ENCODE measurements around the gene TMOD3.

The TMOD3 gene

DNA sequence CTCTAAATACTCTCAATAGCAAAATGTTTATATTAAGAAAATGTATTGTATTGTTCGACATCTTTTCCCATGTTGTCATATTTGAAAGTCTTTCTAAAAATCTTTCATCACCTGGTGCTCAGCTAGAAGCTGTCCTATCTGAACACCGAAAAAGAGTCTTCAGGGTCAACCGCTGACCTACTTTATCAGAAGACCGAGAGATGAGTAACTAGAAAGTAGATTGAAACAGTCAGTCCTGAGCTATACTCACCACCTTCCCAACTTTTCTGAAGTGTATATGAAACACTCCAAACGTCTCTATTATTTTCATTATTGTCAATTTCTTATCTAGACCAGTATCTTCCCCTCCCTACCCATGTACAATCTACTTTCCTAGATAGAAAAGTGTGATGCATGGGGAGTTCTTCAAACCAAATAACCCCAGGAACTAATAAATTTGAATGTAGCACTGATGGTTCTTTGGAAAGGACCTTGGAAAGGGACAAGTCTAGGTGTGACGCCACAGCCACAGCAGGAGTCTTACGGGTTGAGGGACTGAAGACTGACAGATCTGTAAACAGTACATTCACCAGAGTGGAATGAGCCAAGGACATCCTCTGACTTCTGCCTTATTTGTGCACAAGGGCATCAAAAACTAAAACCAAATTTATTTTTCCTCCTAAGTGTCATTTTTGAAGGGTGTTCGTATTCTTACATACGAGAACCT is 58.6 kb downstream of the TMOD3 start:
- ChIA-PET CTCF (interaction anchor here (0.8 to 1.6 kb wide), 3 partner anchors 11 to 86 kb away, joined by 3 to 5 read pairs (median 4); no protein-coding TSS in a partner anchor), POLR2A (interaction anchor here (0.7 kb wide), 1 partner anchor 68 kb away, joined by 3 read pairs; no protein-coding TSS in a partner anchor)
- DNase-seq (ENCODE audit: extremely low spot score), result no peak
- TF ChIP-seq HDGF (IDR thresholded peaks at IDR 0.05; ENCODE audit: borderline replicate concordance), result no peak

DNA sequence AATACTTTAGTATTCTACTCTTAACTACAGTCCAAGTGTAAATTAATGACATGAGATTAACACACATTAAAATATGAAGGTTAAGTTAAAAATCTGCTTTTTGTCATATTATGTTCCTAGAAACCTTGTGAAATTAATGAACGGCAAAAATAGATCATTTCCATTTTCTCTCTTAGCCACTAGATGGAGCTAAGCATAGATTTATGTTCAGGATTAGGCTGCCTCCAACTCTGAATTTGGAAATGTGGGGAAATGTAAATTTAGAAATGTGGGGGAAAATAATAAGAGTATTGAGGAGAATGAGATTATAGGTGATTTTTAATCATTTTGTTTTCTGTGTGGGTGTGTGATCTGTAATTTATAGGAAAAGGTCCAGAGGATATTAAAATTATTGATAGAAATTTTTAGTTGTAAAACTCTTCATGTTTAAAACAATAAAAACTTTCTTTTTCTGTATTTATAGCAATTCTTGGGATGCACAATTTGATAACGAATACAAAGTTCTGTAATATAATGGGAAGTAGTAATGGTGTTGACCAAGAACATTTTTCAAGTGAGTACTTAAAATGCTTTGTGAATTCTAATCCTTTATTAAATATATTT is 59.2 kb downstream of the TMOD3 start:
- TF ChIP-seq SUZ12 (IDR thresholded peaks at IDR 0.05) (no peak), SP1 (IDR thresholded peaks at IDR 0.05) (no peak), HDGF (IDR thresholded peaks at IDR 0.05; ENCODE audit: borderline replicate concordance) (no peak), FOXA1 (IDR thresholded peaks at IDR 0.05) (no peak), ELF4 (IDR thresholded peaks at IDR 0.05) (no peak), CTBP1 (IDR thresholded peaks at IDR 0.05; ENCODE audit: borderline replicate concordance) (no peak), FOXK2 (IDR thresholded peaks at IDR 0.05) (no peak), BHLHE40 (IDR thresholded peaks at IDR 0.05; ENCODE audit: borderline replicate concordance) (no peak), L3MBTL2 (conservative IDR thresholded peaks at IDR 0.05) (no peak), NFRKB (IDR thresholded peaks at IDR 0.05) (no peak), ARNT (IDR thresholded peaks at IDR 0.05) (no peak), TARDBP (IDR thresholded peaks at IDR 0.05) (no peak), FOXM1 (IDR thresholded peaks at IDR 0.05; ENCODE audit: borderline replicate concordance) (no peak), LEF1 (IDR thresholded peaks at IDR 0.05; ENCODE audit: borderline replicate concordance) (no peak)
- TF ChIP-seq, protein P1, sequence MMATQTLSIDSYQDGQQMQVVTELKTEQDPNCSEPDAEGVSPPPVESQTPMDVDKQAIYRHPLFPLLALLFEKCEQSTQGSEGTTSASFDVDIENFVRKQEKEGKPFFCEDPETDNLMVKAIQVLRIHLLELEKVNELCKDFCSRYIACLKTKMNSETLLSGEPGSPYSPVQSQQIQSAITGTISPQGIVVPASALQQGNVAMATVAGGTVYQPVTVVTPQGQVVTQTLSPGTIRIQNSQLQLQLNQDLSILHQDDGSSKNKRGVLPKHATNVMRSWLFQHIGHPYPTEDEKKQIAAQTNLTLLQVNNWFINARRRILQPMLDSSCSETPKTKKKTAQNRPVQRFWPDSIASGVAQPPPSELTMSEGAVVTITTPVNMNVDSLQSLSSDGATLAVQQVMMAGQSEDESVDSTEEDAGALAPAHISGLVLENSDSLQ (IDR thresholded peaks at IDR 0.05), result no peak
- ChIA-PET CTCF (interaction anchor here (0.6 to 1.6 kb wide), 4 partner anchors 10 to 87 kb away, joined by 3 to 5 read pairs (median 4); no protein-coding TSS in a partner anchor), POLR2A (interaction anchor here (0.7 kb wide), 1 partner anchor 68 kb away, joined by 3 read pairs; no protein-coding TSS in a partner anchor)
- peak; percentile 25 for DNase-seq (ENCODE audit: extremely low spot score)

DNA sequence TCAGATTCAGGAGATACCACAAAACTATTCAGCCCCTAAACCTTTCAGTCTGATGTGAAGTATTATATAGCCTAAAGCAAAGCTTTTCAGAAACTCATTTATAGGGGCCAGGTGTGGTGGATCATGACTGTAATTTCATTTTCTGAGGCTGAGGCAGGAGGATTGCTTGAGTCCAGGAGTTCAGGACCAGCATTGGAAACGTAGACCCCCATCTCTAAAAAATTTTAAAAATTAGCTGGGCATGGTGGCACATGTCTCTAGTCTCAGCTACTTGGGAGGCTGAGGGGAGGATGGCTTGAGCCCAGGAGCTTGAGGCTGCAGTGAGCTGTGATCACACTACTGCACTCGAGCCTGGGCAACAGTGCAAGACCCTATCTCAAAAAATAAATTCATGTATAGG is 60.0 kb downstream of the TMOD3 start:
- no peak for TF ChIP-seq SP1 (IDR thresholded peaks at IDR 0.05)
- no peak for TF ChIP-seq TARDBP (IDR thresholded peaks at IDR 0.05)
- TF ChIP-seq, protein P1 (IDR thresholded peaks at IDR 0.05), result no peak
- no peak for TF ChIP-seq FOXA1 (IDR thresholded peaks at IDR 0.05)
- no peak for TF ChIP-seq HDGF (IDR thresholded peaks at IDR 0.05; ENCODE audit: borderline replicate concordance)
- no peak for TF ChIP-seq FOXM1 (IDR thresholded peaks at IDR 0.05; ENCODE audit: borderline replicate concordance)
- no peak for TF ChIP-seq CTBP1 (IDR thresholded peaks at IDR 0.05; ENCODE audit: borderline replicate concordance)
- TF ChIP-seq L3MBTL2 (conservative IDR thresholded peaks at IDR 0.05), result no peak
- TF ChIP-seq NFRKB (IDR thresholded peaks at IDR 0.05), result no peak
- TF ChIP-seq FOXK2 (IDR thresholded peaks at IDR 0.05), result no peak
- no peak for TF ChIP-seq ARNT (IDR thresholded peaks at IDR 0.05)
- TF ChIP-seq SUZ12 (IDR thresholded peaks at IDR 0.05), result no peak
- TF ChIP-seq ELF4 (IDR thresholded peaks at IDR 0.05), result no peak
- TF ChIP-seq BHLHE40 (IDR thresholded peaks at IDR 0.05; ENCODE audit: borderline replicate concordance), result no peak
- no peak for TF ChIP-seq ZNF384 (IDR thresholded peaks at IDR 0.05)
- no peak for TF ChIP-seq LEF1 (IDR thresholded peaks at IDR 0.05; ENCODE audit: borderline replicate concordance)
- CTCF ChIA-PET, result interaction anchor here (0.8 to 1.6 kb wide), 2 partner anchors 16 to 27 kb away, joined by 3 to 5 read pairs; no protein-coding TSS in a partner anchor
- no peak for DNase-seq (ENCODE audit: extremely low spot score)
- POLR2A ChIA-PET, result no interaction called here

DNA sequence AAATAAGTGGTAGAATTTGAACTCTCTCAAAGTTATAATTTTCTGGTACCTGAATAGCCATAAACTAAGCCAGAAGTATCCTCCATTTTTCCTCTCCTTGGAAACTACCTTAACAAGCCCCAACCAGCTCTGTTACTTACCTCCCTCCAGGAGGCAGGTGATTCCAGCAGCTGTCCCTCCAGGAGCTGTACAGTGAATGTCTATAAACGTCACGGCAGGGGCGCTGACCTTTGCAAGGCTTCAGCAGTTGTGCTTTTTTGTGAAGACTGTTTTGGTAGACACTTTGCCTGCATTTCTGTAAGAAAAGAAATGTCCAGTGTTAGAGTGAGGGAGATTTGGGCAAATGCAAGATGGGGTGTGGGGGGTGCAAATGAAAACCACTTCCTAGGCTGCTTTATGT is 75.0 kb downstream of the TMOD3 start:
- TF ChIP-seq SP1 (IDR thresholded peaks at IDR 0.05), result no peak
- TF ChIP-seq FOXM1 (IDR thresholded peaks at IDR 0.05; ENCODE audit: borderline replicate concordance), result no peak
- no peak for TF ChIP-seq FOXK2 (IDR thresholded peaks at IDR 0.05)
- ChIA-PET CTCF (no interaction called here), POLR2A (no interaction called here)
- no peak for DNase-seq (ENCODE audit: extremely low spot score)

DNA sequence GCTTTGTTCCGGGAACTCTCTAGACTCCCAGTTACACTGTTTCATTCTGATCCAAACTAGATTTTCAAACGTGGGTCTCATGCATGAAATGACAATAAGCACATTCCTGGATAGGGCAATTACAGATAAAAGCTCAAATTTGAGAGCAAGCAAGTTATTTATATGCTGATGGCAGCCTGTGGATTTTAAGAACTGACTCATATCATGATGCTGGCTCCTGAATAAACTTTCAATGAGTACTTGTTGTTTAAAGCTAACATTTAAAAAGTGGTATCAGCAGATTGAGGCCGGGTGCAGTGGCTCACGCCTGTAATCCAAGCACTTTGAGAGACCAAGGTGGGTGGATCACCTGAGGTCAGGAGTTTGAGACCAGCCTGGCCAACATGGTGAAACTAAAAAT is 75.5 kb downstream of the TMOD3 start:
- TF ChIP-seq FOXM1 (IDR thresholded peaks at IDR 0.05; ENCODE audit: borderline replicate concordance) (no peak), HDGF (IDR thresholded peaks at IDR 0.05; ENCODE audit: borderline replicate concordance) (no peak), CTBP1 (IDR thresholded peaks at IDR 0.05; ENCODE audit: borderline replicate concordance) (no peak), ZNF384 (IDR thresholded peaks at IDR 0.05) (no peak), TARDBP (IDR thresholded peaks at IDR 0.05) (no peak), L3MBTL2 (conservative IDR thresholded peaks at IDR 0.05) (no peak), LEF1 (IDR thresholded peaks at IDR 0.05; ENCODE audit: borderline replicate concordance) (no peak), NFRKB (IDR thresholded peaks at IDR 0.05) (no peak), SP1 (IDR thresholded peaks at IDR 0.05) (no peak), SUZ12 (IDR thresholded peaks at IDR 0.05) (no peak), BHLHE40 (IDR thresholded peaks at IDR 0.05; ENCODE audit: borderline replicate concordance) (no peak), FOXA1 (IDR thresholded peaks at IDR 0.05) (no peak), ARNT (IDR thresholded peaks at IDR 0.05) (no peak), ELF4 (IDR thresholded peaks at IDR 0.05) (no peak)
- TF ChIP-seq, protein P1 (IDR thresholded peaks at IDR 0.05), result no peak
- CTCF ChIA-PET, result no interaction called here
- no peak for DNase-seq (ENCODE audit: extremely low spot score)
- POLR2A ChIA-PET, result no interaction called here
